ENCODE results near the gene PRR14L.

PRR14L gene

GRCh38 chr22:31776231-31776630 lies 26.3 kb upstream of the PRR14L start:
- Histone ChIP-seq H3K4me1 (ENCODE audit: insufficient read depth, low read length, poor library complexity, severe bottlenecking) (no peaks in the 10 kb centered on the region), H3F3A (ENCODE audit: low read depth) (no peaks in the 10 kb centered on the region), H3K9ac (ENCODE audit: low read depth, low read length, poor library complexity, severe bottlenecking) (no peak overlapping the region), H3K36me3 (ENCODE audit: insufficient read depth, low read length) (peaks cover 29% of the 10 kb centered on the region; the same call in 1 of the 2 replicates), H2AFZ (ENCODE audit: low read length) (no peak overlapping the region), H4K20me1 (ENCODE audit: insufficient read depth, low read length, poor library complexity, severe bottlenecking) (no peaks in the 10 kb centered on the region), H3K79me2 (ENCODE audit: insufficient read depth, low read length) (no peaks in the 10 kb centered on the region), H3K4me2 (ENCODE audit: low read depth, low read length, poor library complexity, severe bottlenecking) (no peak overlapping the region), H3K4me3 (ENCODE audit: low read length, poor library complexity, severe bottlenecking) (no peak overlapping the region), H3K9me2 (replicated peaks; ENCODE audit: low read depth, low read length) (no peaks in the 10 kb centered on the region), H3K9me3 (ENCODE audit: insufficient read depth, low read depth, low read length) (no peaks in the 10 kb centered on the region), H3K27me3 (ENCODE audit: insufficient read depth, low read length, poor library complexity, severe bottlenecking) (no peaks in the 10 kb centered on the region)
- TF ChIP-seq EZH2phosphoT487 (IDR thresholded peaks at IDR 0.05; ENCODE audit: borderline replicate concordance) = no peak
- TF ChIP-seq CTCF (conservative IDR thresholded peaks at IDR 0.05; ENCODE audit: low read length) = no peak

- Histone ChIP-seq H3K36me3 (ENCODE audit: insufficient read depth, low read length) (peaks cover 16% of the 10 kb centered on the region; the same call in 1 of the 2 replicates), H3K4me1 (ENCODE audit: insufficient read depth, low read length, poor library complexity, severe bottlenecking) (no peaks in the 10 kb centered on the region), H4K20me1 (ENCODE audit: insufficient read depth, low read length, poor library complexity, severe bottlenecking) (no peaks in the 10 kb centered on the region), H3K9ac (ENCODE audit: low read depth, low read length, poor library complexity, severe bottlenecking) (no peak overlapping the region), H3K4me2 (ENCODE audit: low read depth, low read length, poor library complexity, severe bottlenecking) (no peak overlapping the region), H3F3A (ENCODE audit: low read depth) (no peaks in the 10 kb centered on the region), H3K79me2 (ENCODE audit: insufficient read depth, low read length) (no peaks in the 10 kb centered on the region), H3K9me2 (replicated peaks; ENCODE audit: low read depth, low read length) (no peaks in the 10 kb centered on the region), H3K27me3 (ENCODE audit: insufficient read depth, low read length, poor library complexity, severe bottlenecking) (no peaks in the 10 kb centered on the region), H3K9me3 (ENCODE audit: insufficient read depth, low read depth, low read length) (no peaks in the 10 kb centered on the region), H2AFZ (ENCODE audit: low read length) (no peak overlapping the region), H3K4me3 (ENCODE audit: low read length, poor library complexity, severe bottlenecking) (no peak overlapping the region)
- TF ChIP-seq EZH2phosphoT487 (IDR thresholded peaks at IDR 0.05; ENCODE audit: borderline replicate concordance) = no peak
- no peak for TF ChIP-seq CTCF (conservative IDR thresholded peaks at IDR 0.05; ENCODE audit: low read length)
These were observed 23.5 kb upstream of the PRR14L start for GRCh38 chr22:31773416-31773815.

- no peaks in the 10 kb centered on the region for H4K20me1 ChIP-seq (ENCODE audit: insufficient read depth, low read length, poor library complexity, severe bottlenecking)
- peaks cover 36% of the 10 kb centered on the region; the same call in 1 of the 2 replicates for H3K36me3 ChIP-seq (ENCODE audit: insufficient read depth, low read length)
- no peak for TF ChIP-seq EZH2phosphoT487 (IDR thresholded peaks at IDR 0.05; ENCODE audit: borderline replicate concordance)
- no peak for TF ChIP-seq CTCF (conservative IDR thresholded peaks at IDR 0.05; ENCODE audit: low read length)
These were observed 18.6 kb upstream of the PRR14L start for GRCh38 chr22:31768422-31769059.

More at GRCh38 chr22:31768422-31769059, 18.6 kb upstream of the PRR14L start:
- Histone ChIP-seq H3K4me1 (ENCODE audit: insufficient read depth, low read length, poor library complexity, severe bottlenecking) (no peaks in the 10 kb centered on the region), H3K79me2 (ENCODE audit: insufficient read depth, low read length) (no peaks in the 10 kb centered on the region), H3K9ac (ENCODE audit: low read depth, low read length, poor library complexity, severe bottlenecking) (no peak overlapping the region), H3K9me2 (replicated peaks; ENCODE audit: low read depth, low read length) (no peaks in the 10 kb centered on the region), H3K9me3 (ENCODE audit: insufficient read depth, low read depth, low read length) (no peaks in the 10 kb centered on the region), H3K4me2 (ENCODE audit: low read depth, low read length, poor library complexity, severe bottlenecking) (no peak overlapping the region), H3K27me3 (ENCODE audit: insufficient read depth, low read length, poor library complexity, severe bottlenecking) (no peaks in the 10 kb centered on the region), H3F3A (ENCODE audit: low read depth) (no peaks in the 10 kb centered on the region), H3K4me3 (ENCODE audit: low read length, poor library complexity, severe bottlenecking) (no peak overlapping the region), H2AFZ (ENCODE audit: low read length) (no peak overlapping the region)

Data from Loucy (cell line).